ENCODE data around the gene PODN. TPM values are rescaled to one million over a fixed set of nuclear protein-coding genes. Genes with fewer than 3 reads are reported as not detected.
A peak's percentile ranks its signal among the peaks of the same experiment; 100 is the strongest.

Gene PODN
- total and polyA plus RNA-seq, 10 donors, result 0.64 to 3.8 (median 1.8) TPM

DNA sequence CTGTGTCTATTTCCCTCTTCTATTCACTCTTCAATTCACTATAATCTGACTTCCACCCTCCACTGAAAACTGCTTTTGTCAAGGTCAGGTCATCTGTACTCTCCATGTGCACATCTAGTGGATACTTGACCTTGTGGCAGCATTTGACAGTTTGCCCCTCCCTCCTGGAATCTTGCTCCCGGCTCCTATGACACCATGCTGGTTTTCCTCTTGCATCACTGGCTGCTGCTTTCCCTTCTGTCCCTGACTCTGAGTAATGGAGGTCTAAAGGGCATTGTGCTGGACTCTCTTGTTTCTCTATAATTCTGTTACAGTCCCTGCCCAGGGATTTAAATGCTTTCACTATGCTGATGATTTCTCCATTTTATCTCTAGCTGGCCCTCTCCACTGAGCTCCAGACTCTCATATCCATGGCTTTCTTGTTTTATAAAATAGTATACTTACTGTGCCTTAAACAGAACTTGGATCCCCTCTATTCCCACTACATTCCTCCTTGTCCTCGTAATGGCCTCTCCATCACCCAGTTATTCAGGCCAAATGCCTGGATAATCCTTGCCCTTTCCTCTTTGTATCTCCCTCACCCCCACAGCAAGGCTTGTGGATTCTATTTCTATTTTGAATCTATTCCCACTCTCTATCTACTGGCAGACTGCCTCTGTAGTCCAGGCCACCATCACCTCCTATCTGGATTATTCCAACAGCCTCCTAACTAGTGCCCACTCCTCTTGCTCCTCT, 36.8 kb upstream of the PODN start:
- TF ChIP-seq, protein P1, sequence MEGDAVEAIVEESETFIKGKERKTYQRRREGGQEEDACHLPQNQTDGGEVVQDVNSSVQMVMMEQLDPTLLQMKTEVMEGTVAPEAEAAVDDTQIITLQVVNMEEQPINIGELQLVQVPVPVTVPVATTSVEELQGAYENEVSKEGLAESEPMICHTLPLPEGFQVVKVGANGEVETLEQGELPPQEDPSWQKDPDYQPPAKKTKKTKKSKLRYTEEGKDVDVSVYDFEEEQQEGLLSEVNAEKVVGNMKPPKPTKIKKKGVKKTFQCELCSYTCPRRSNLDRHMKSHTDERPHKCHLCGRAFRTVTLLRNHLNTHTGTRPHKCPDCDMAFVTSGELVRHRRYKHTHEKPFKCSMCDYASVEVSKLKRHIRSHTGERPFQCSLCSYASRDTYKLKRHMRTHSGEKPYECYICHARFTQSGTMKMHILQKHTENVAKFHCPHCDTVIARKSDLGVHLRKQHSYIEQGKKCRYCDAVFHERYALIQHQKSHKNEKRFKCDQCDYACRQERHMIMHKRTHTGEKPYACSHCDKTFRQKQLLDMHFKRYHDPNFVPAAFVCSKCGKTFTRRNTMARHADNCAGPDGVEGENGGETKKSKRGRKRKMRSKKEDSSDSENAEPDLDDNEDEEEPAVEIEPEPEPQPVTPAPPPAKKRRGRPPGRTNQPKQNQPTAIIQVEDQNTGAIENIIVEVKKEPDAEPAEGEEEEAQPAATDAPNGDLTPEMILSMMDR (IDR thresholded peaks at IDR 0.05 in 8 of 11, conservative IDR thresholded peaks at IDR 0.05 in 3 of 11), result no peak
- no peak for TF ChIP-seq POLR2A (IDR thresholded peaks at IDR 0.05)
- peak in 1 of 3 donors; percentile 36 for TF ChIP-seq POLR2AphosphoS5 (IDR thresholded peaks at IDR 0.05)

DNA sequence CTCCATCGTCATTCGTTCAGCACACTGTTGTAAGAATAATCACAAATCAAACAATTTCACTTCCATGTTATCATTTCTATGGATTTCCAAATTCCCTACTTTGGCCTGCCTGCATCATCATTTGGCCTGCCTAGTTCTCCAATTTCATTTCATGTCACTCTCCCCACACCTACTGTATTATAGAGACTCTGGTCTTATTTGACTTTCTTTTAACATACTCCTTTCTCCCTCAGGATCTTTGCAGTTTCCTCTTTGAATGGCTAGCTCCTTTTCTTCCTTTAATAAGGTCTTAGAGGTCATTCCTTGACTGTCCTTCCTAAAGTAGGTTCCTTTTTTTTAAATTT, 36.3 kb upstream of the PODN start:
- Histone ChIP-seq H3K9me3 (no peaks in the 10 kb centered on the region), H3K27ac (peak overlapping the region in 4 of 8 donors; percentile 1 to 39 (median 14)), H3K4me1 (peaks cover 0 to 47% (median 11%) of the 10 kb centered on the region in 6 donors), H3K27me3 (replicated peaks in 1 of 7) (no peaks in the 10 kb centered on the region), H3K4me3 (no peak overlapping the region), H3K36me3 (peaks cover 0 to 50% (median 15%) of the 10 kb centered on the region in 6 donors)
- intact Hi-C loops (cut with DNase I; ENCODE audit: low total_unique reads), result no loop called here
- no peak for DNase-seq
- WGBS, 5 donors, result 64 to 93% (median 87%) methylated on average over 2 of the region's 2 CpGs
- TF ChIP-seq, protein P1 (IDR thresholded peaks at IDR 0.05 in 8 of 11, conservative IDR thresholded peaks at IDR 0.05 in 3 of 11), result no peak
- TF ChIP-seq POLR2AphosphoS5 (IDR thresholded peaks at IDR 0.05) (no peak), POLR2A (IDR thresholded peaks at IDR 0.05) (no peak)

More for the DNA sequence above, 36.8 kb upstream of the PODN start:
- H3K36me3 ChIP-seq, result peaks cover 0 to 44% (median 15%) of the 10 kb centered on the region in 6 donors
- WGBS, 5 donors, result 53 to 78% (median 67%) methylated on average over 2 of the region's 2 CpGs
- H3K9me3 ChIP-seq, result no peaks in the 10 kb centered on the region
- intact Hi-C loops (cut with DNase I; ENCODE audit: low total_unique reads), result no loop called here
- H3K4me1 ChIP-seq, result peaks cover 0 to 47% (median 11%) of the 10 kb centered on the region in 6 donors
- no peaks in the 10 kb centered on the region for H3K27me3 ChIP-seq (replicated peaks in 1 of 7)
- DNase-seq, result no peak
- H3K27ac ChIP-seq, result peak overlapping the region in 4 of 8 donors; percentile 1 to 39 (median 14)
- H3K4me3 ChIP-seq, result no peak overlapping the region

DNA sequence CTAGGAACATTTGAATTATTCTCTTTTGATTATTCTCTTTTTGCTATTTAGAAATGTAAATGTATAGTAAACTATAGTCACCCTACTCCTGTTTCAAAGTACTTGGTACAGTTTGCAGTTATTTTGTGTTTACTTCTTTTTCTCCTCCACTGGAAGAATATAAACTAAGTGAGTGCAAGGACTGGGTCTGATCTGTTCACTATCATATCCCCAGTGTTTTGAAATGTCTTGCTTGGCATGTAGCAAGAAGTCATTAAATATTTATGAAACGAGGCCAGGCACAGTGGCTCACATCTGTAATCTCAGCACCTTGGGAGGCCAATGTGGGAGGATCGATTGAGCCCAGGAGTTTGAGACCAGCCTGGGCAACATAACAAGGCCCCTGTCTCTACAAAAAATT, 35.8 kb upstream of the PODN start:
- 63 to 98% (median 71%) methylated on average over 2 of the region's 2 CpGs for WGBS, 5 donors
- H3K4me3 ChIP-seq, result no peak overlapping the region
- DNase-seq, result no peak
- no peaks in the 10 kb centered on the region for H3K27me3 ChIP-seq (replicated peaks in 1 of 7)
- intact Hi-C loops (cut with DNase I; ENCODE audit: low total_unique reads), result no loop called here
- peaks cover 0 to 53% (median 17%) of the 10 kb centered on the region in 6 donors for H3K36me3 ChIP-seq
- H3K27ac ChIP-seq, result no peak overlapping the region
- H3K4me1 ChIP-seq, result peaks cover 0 to 47% (median 11%) of the 10 kb centered on the region in 6 donors
- no peaks in the 10 kb centered on the region for H3K9me3 ChIP-seq
- TF ChIP-seq POLR2AphosphoS5 (IDR thresholded peaks at IDR 0.05) (no peak), POLR2A (IDR thresholded peaks at IDR 0.05) (no peak)
- TF ChIP-seq, protein P1 (IDR thresholded peaks at IDR 0.05 in 8 of 11, conservative IDR thresholded peaks at IDR 0.05 in 3 of 11), result no peak

DNA sequence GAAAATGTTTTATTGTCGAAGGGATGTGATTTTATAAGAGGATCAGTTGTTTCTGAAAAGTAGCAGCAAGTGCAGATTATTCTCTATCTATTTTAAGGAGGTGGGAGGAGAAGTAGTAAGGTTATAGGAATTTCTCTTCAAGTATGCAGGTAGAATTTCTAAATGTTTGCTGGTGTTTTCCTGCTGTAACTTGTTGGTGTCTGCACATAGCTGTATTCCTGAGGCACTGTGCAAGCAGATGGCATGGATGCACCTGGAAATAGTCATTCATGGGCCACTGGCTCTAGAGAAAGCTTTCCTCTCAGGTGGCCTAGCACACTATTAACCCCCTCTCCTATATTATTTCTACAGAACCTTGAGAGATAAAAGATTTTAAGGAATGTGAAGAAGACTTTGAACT, 30.3 kb upstream of the PODN start:
- 82 to 94% (median 91%) methylated on average over 1 of the region's 1 CpG for WGBS, 5 donors
- TF ChIP-seq POLR2AphosphoS5 (IDR thresholded peaks at IDR 0.05) (no peak), POLR2A (IDR thresholded peaks at IDR 0.05) (no peak)
- TF ChIP-seq, protein P1 (IDR thresholded peaks at IDR 0.05 in 8 of 11, conservative IDR thresholded peaks at IDR 0.05 in 3 of 11), result no peak
- H3K9me3 ChIP-seq, result no peaks in the 10 kb centered on the region

More for the DNA sequence above, 30.3 kb upstream of the PODN start:
- H3K36me3 ChIP-seq, result peaks cover 0 to 72% (median 30%) of the 10 kb centered on the region in 6 donors
- H3K27me3 ChIP-seq (replicated peaks in 1 of 7), result no peaks in the 10 kb centered on the region
- intact Hi-C loops (cut with DNase I; ENCODE audit: low total_unique reads), result no loop called here
- H3K4me3 ChIP-seq, result no peak overlapping the region
- H3K27ac ChIP-seq, result no peak overlapping the region
- DNase-seq, result no peak
- no peaks in the 10 kb centered on the region for H3K4me1 ChIP-seq
